ENCODE results near the gene MORN1.

DNA sequence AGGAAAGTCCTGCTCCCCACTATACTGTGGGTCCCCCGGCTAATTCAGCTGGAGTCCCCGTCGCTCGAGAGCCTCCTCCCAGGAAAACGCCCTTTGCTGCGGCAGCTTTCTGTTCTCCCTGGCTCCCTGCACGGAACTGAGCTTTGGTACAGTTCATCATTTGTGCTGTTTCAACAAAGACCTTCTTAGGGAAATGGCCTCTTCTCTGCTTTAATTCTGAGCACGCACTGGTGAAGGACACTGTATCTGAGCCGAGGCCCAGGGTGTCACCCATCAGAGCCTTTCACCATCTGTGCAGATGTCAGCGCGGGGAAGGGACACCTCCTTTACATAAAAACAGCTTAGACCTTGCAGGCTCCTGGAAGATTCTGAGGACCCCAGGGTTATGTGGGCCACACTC, 34.5 kb upstream of the MORN1 start:
- TF ChIP-seq CTCF (IDR thresholded peaks at IDR 0.05) (no peak), POLR2A (IDR thresholded peaks at IDR 0.05) (no peak)

Measured in testis (tissue), 2 donors.